CD14-positive monocyte (primary cell): ENCODE data around the gene ESM1. TPM values are rescaled to one million over a fixed set of nuclear protein-coding genes. Genes with fewer than 3 reads are reported as not detected.

ENCODE experiments used
- DNase-seq, 3 donors: peaks; one replicate each; pipeline ENCODE4 v3.0.0-alpha.2; 2011 to 2022
- H2AFZ ChIP-seq: 2 replicates; pipeline ENCODE4 v1.6.0; 2012; ENCODE audit warnings: mild to moderate bottlenecking, low read depth, low read length, inconsistent platforms; ENCODE audit not compliant: insufficient read depth, poor library complexity, severe bottlenecking
- H3K27ac ChIP-seq, 2 donors: 1 replicate in 1 of 2; 2 replicates in 1 of 2; pipeline ENCODE4 v1.5.1; 2012 to 2013; ENCODE audit warnings: low read length in 2 of 2, control low read depth in 1 of 2, inconsistent platforms in 1 of 2, low read depth in 1 of 2, mild to moderate bottlenecking in 1 of 2
- H3K27me3 ChIP-seq, 2 donors: one replicate each; pipeline versions ENCODE4 v1.6.0 to v1.6.1; 2011 to 2013; ENCODE audit warnings: low read length in 2 of 2; ENCODE audit not compliant: control insufficient read depth in 2 of 2, insufficient read depth in 2 of 2
- H3K36me3 ChIP-seq, 2 donors: replicated peaks in 1 of 2; 1 replicate in 1 of 2; 2 replicates in 1 of 2; pipeline versions ENCODE4 v1.5.1 to v1.6.1; 2012 to 2013; ENCODE audit warnings: low read length in 2 of 2, control low read depth in 1 of 2, inconsistent platforms in 1 of 2, mild to moderate bottlenecking in 1 of 2; ENCODE audit not compliant: insufficient read depth in 2 of 2, control insufficient read depth in 1 of 2
- H3K4me1 ChIP-seq, 2 donors: 1 replicate in 1 of 2; 2 replicates in 1 of 2; pipeline versions ENCODE4 v1.5.1 to v1.6.1; 2012 to 2013; ENCODE audit warnings: low read length in 2 of 2, control low read depth in 1 of 2, inconsistent platforms in 1 of 2, mild to moderate bottlenecking in 1 of 2, moderate library complexity in 1 of 2; ENCODE audit not compliant: insufficient read depth in 2 of 2, control insufficient read depth in 1 of 2
- H3K4me2 ChIP-seq: replicated peaks from 2 replicates; pipeline ENCODE3; 2012; ENCODE audit warnings: low read length, moderate library complexity, mild to moderate bottlenecking; ENCODE audit not compliant: poor library complexity, severe bottlenecking; ENCODE audit errors: extremely low read depth
- H3K4me3 ChIP-seq, 3 experiments: fragments of 200-600 bp in 1 of 3; sonication (generic) in 1 of 3; replicated peaks in 1 of 3; 1 replicate in 2 of 3; 2 replicates in 1 of 3; pipeline ENCODE4 v1.5.1; 2011 to 2013; ENCODE audit warnings: low read length in 3 of 3, mild to moderate bottlenecking in 3 of 3, control low read depth in 2 of 3, low read depth in 2 of 3, inconsistent platforms in 1 of 3, moderate library complexity in 1 of 3
- H3K79me2 ChIP-seq: 2 replicates; pipeline ENCODE4 v1.6.0; 2012; ENCODE audit warnings: mild to moderate bottlenecking, control low read depth, inconsistent platforms, low read length, moderate library complexity; ENCODE audit not compliant: insufficient read depth
- H3K9ac ChIP-seq: 2 replicates; pipeline ENCODE4 v1.6.0; 2017; ENCODE audit warnings: low read length, mild to moderate bottlenecking; ENCODE audit not compliant: insufficient read depth, poor library complexity, severe bottlenecking
- H3K9me3 ChIP-seq, 2 donors: replicated peaks in 1 of 2; 1 replicate in 1 of 2; 2 replicates in 1 of 2; pipeline versions ENCODE4 v1.5.1 to v1.6.1; 2012 to 2013; ENCODE audit warnings: low read length in 2 of 2, control low read depth in 1 of 2; ENCODE audit not compliant: control insufficient read depth in 1 of 2, insufficient read depth in 1 of 2
- H4K20me1 ChIP-seq: 2 replicates; pipeline ENCODE4 v1.6.0; 2012; ENCODE audit warnings: mild to moderate bottlenecking, low read length, control low read depth, moderate library complexity; ENCODE audit not compliant: insufficient read depth
- H3K27ac Mint-ChIP-seq, 7 donors: one replicate each; pipeline ENCODE4 v1.8.0; 2020; ENCODE audit warnings: mild to moderate bottlenecking in 7 of 7, mixed read lengths in 7 of 7, moderate library complexity in 6 of 7, inconsistent platforms in 2 of 7
- H3K27me3 Mint-ChIP-seq, 3 donors: one replicate each; pipeline ENCODE4 v1.8.0; 2021 to 2022; ENCODE audit warnings: low read depth in 3 of 3, mild to moderate bottlenecking in 3 of 3, mixed read lengths in 3 of 3, moderate library complexity in 3 of 3, inconsistent platforms in 1 of 3
- H3K36me3 Mint-ChIP-seq, 2 donors: one replicate each; pipeline ENCODE4 v1.8.0; 2020; ENCODE audit warnings: mixed read lengths in 2 of 2, inconsistent platforms in 1 of 2, mild to moderate bottlenecking in 1 of 2
- H3K4me1 Mint-ChIP-seq: one replicate; pipeline ENCODE4 v1.8.0; 2020; ENCODE audit warnings: mild to moderate bottlenecking, mixed read lengths
- H3K4me3 Mint-ChIP-seq, 2 donors: one replicate each; pipeline ENCODE4 v1.8.0; 2020; ENCODE audit warnings: mild to moderate bottlenecking in 2 of 2, mixed read lengths in 2 of 2, moderate library complexity in 1 of 2
- H3K9me3 Mint-ChIP-seq, 7 donors: one replicate each; pipeline ENCODE4 v1.8.0; 2020 to 2022; ENCODE audit warnings: mixed read lengths in 7 of 7, mild to moderate bottlenecking in 6 of 7, moderate library complexity in 6 of 7, inconsistent platforms in 2 of 7
- WGBS: methylation state at CpG from one replicate; pipeline ENCODE4 v1.1.5; 2013; ENCODE audit warnings: missing lambda C conversion rate; ENCODE audit not compliant: insufficient coverage; 5-methylcytosine and 5-hydroxymethylcytosine counted together
- intact Hi-C, 2 donors: fragments of 100-400 bp; cut with micrococcal nuclease; formaldehyde crosslinking; loops; one replicate each; pipeline versions ENCODE4 v1.15.0 to v1.15.1; 2023
- polyA plus RNA-seq, 3 donors: library from polyadenylated mRNA; depleted of rRNA in 1 of 3; unstranded in 2 of 3; stranded (reverse) in 1 of 3; fragments of 300-500 nt in 2 of 3; fragments of >200 nt in 1 of 3; fragmentation: Illumina TruSeq in 2 of 3; gene quantifications; 1 replicate in 2 of 3; 2 replicates in 1 of 3; pipeline ENCODE4 v1.2.3, GENCODE V29; 2012 to 2021
- TF ChIP-seq, protein P1 (sequence below): fragments of 200-600 bp; IDR thresholded peaks from one replicate; pipeline ENCODE4 v1.8.0; 2022; ENCODE audit warnings: antibody characterized with exemption, mild to moderate bottlenecking

ESM1 gene
- polyA plus RNA-seq, 3 donors = not detected

DNA sequence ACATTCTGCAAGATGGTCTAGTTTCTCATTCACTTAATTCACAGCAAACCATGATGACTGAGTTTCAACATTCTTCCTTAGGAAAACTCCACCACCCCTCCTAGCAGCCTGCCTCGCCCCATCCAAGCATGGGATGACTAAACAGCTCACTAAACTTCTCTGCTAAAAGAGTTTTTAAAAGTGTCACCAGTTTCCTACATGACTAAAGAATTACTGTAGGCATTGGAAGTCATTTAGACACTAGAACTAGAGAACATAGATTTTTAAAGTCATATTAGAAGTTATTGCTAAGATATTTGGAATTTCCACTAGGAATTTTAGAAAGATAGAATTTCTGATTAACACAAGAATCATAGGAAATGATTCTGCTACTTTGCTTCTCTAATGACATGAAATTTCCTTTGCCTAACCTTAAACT lies 5.5 kb upstream of the ESM1 start:
- TF ChIP-seq, protein P1, sequence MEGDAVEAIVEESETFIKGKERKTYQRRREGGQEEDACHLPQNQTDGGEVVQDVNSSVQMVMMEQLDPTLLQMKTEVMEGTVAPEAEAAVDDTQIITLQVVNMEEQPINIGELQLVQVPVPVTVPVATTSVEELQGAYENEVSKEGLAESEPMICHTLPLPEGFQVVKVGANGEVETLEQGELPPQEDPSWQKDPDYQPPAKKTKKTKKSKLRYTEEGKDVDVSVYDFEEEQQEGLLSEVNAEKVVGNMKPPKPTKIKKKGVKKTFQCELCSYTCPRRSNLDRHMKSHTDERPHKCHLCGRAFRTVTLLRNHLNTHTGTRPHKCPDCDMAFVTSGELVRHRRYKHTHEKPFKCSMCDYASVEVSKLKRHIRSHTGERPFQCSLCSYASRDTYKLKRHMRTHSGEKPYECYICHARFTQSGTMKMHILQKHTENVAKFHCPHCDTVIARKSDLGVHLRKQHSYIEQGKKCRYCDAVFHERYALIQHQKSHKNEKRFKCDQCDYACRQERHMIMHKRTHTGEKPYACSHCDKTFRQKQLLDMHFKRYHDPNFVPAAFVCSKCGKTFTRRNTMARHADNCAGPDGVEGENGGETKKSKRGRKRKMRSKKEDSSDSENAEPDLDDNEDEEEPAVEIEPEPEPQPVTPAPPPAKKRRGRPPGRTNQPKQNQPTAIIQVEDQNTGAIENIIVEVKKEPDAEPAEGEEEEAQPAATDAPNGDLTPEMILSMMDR = no peak
- Mint-ChIP-seq H3K27ac (no peak overlapping the region), H3K27me3 (peaks cover 0 to 12% (median 1%) of the 10 kb centered on the region in 3 donors), H3K36me3 (no peaks in the 10 kb centered on the region), H3K4me1 (no peaks in the 10 kb centered on the region), H3K4me3 (no peak overlapping the region), H3K9me3 (no peaks in the 10 kb centered on the region)
- Histone ChIP-seq H4K20me1 (no peaks in the 10 kb centered on the region), H2AFZ (no peak overlapping the region), H3K9ac (no peak overlapping the region), H3K27ac (no peak overlapping the region), H3K36me3 (no peaks in the 10 kb centered on the region), H3K4me2 (no peak overlapping the region), H3K27me3 (no peaks in the 10 kb centered on the region), H3K4me1 (no peaks in the 10 kb centered on the region), H3K79me2 (no peaks in the 10 kb centered on the region), H3K4me3 (no peak overlapping the region), H3K9me3 (no peaks in the 10 kb centered on the region)
- DNase-seq = no peak
- no CpG with 5 or more reads among the region's 1 CpG for WGBS
- intact Hi-C loops = no loop called here

DNA sequence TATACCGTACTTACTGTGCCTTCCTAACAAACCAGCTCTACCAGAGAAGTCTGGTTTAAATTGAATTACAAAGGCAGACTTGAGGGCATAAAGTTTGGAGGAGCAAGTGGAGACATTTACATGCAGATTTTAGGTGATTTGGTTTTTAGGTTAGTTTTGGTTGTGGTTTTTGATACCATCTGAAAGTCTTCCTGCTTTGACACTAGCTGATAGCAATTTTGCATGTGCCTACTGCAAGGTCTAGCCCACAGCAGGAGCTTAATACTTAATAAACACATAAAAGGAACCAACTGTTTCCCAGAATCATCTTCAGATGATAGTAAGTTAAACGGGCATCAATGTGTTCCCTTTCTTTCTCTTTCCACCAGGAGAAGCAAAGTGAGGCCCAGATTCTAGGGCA lies 3.4 kb upstream of the ESM1 start:
- peaks cover 5 to 14% of the 10 kb centered on the region in 2 donors for H3K27me3 ChIP-seq
- intact Hi-C loops = no loop called here
- H3K36me3 ChIP-seq = no peaks in the 10 kb centered on the region
- H3K79me2 ChIP-seq = no peaks in the 10 kb centered on the region
- no peaks in the 10 kb centered on the region for H3K9me3 Mint-ChIP-seq
- no peak for DNase-seq
- no peak overlapping the region for H3K27ac ChIP-seq
- H4K20me1 ChIP-seq = no peaks in the 10 kb centered on the region
- no CpG with 5 or more reads among the region's 2 CpGs for WGBS
- no peaks in the 10 kb centered on the region for H3K36me3 Mint-ChIP-seq
- H3K4me3 ChIP-seq = no peak overlapping the region
- no peak overlapping the region for H3K4me3 Mint-ChIP-seq
- no peaks in the 10 kb centered on the region for H3K9me3 ChIP-seq
- H3K4me2 ChIP-seq = no peak overlapping the region
- no peak overlapping the region for H3K27ac Mint-ChIP-seq
- H3K4me1 ChIP-seq = no peaks in the 10 kb centered on the region
- peaks cover 11 to 26% (median 15%) of the 10 kb centered on the region in 3 donors for H3K27me3 Mint-ChIP-seq
- H3K9ac ChIP-seq = no peak overlapping the region
- peaks cover 7% of the 10 kb centered on the region for H3K4me1 Mint-ChIP-seq
- no peak overlapping the region for H2AFZ ChIP-seq
- TF ChIP-seq, protein P1 = no peak
